DMS53 (cell line): Measurements from ENCODE around the gene TP53INP2.
"Not testable (repeated sequence)": the region's sequence is repeated elsewhere in the genome, so short reads cannot be mapped to it uniquely, and the experiment has no call there.

ENCODE experiments used
- DNase-seq: peaks from one replicate; lab custom pipeline; 2025; lab: John Stamatoyannopoulos, UW

Gene TP53INP2

GRCh38 chr20:34705397-34706301 lies 1.5 kb downstream of the TP53INP2 start:
- peak; percentile 82 for DNase-seq

- no peak for DNase-seq
Observed at GRCh38 chr20:34706302-34706875, 2.2 kb downstream of the TP53INP2 start.

DNA sequence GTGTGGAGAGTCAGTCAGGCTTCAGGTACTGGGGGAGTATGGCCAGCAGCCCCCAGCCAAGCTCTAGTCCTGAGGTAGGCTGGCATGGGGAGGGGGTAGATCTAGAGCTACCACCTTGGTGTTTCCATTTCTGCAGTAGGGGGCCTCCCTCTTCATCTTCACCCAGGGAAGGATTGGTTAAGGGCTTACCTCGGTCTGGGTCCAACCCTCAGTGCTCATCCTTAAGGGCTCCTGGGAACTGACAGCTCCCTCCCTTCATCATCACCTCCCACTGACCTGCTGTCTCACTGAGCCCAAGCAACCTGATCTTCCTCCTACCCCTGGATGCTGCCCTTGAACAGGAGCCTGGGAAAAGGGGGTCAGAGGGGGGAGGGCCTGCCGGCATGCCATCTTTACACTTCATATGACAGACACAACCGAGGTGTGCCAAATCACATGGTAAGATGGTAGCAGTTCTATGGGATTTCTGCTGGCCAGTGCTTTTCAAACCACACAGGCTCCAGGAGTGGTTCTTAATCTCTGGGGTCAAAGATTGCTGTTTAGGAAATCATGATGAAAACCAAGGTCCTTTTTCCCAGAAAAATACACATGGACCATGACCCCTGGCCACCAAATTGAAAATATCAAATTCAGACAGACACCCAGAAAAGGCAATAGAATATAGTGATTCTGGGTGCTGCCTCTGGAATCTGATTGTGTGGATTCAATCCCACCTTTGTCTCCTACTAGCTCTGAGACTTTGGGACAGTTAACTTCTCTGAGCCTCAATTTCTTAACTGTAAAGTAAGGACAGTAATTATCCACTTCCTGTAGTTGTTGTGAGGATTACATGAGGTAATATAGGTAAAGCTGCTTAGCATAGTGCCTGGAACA lies 3.0 kb downstream of the TP53INP2 start:
- no peak for DNase-seq

GRCh38 chr20:34708621-34709043 lies 4.5 kb downstream of the TP53INP2 start:
- peak; percentile 78 for DNase-seq

DNA sequence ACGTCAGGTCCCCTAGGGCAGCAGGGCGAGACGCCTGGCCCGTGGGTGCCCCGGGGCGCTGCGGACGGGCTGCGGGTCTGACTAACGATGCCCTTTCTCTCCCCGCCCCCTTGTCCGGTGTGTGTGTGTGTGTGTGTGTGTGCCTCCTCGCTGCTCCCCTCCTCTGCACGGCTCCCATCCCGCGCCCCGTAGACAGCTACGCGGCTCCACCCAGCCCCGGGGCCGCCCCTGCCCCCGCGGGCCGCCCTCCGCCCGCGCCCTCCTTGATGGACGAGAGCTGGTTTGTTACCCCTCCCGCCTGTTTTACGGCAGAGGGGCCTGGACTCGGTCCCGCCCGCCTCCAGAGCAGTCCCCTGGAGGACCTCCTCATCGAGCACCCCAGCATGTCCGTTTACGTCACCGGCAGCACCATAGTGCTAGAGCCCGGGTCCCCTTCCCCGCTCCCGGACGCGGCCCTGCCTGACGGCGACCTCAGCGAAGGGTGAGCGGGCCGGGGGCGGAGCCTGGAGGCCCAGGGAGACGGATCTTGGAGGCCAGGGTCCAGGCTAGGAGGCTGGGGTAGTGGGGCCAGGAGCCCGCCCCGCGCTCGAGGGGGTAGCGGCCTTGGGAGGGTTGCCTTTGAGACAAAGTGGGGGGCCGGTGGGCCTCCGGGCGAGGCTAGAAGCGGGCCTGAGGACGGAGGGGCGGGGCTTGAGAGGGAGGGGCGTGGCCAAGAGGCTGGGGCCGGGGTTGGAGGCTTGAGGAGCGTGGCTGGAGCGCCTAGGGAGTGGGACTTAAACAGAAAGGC lies 5.1 kb downstream of the TP53INP2 start:
- peak; percentile 94 for DNase-seq

GRCh38 chr20:34709831-34710567 lies 5.9 kb downstream of the TP53INP2 start:
- peak; percentile 89 for DNase-seq

DNA sequence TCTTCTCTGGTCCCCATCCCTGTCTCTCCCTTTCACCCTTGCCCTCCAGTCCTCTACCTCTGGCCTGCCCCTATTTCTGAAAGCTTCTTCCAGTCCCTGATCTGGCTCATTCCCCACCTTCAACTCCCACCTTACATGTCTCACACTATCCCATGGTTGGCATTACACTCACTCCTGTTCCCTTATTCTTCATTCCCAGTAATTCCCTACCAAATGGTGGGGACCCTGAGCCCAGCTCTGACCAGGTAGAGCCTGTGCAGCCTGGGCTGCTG lies 6.4 kb downstream of the TP53INP2 start:
- DNase-seq = no peak

GRCh38 chr20:34710861-34711574 lies 6.9 kb downstream of the TP53INP2 start:
- peak; percentile 28 for DNase-seq

DNA sequence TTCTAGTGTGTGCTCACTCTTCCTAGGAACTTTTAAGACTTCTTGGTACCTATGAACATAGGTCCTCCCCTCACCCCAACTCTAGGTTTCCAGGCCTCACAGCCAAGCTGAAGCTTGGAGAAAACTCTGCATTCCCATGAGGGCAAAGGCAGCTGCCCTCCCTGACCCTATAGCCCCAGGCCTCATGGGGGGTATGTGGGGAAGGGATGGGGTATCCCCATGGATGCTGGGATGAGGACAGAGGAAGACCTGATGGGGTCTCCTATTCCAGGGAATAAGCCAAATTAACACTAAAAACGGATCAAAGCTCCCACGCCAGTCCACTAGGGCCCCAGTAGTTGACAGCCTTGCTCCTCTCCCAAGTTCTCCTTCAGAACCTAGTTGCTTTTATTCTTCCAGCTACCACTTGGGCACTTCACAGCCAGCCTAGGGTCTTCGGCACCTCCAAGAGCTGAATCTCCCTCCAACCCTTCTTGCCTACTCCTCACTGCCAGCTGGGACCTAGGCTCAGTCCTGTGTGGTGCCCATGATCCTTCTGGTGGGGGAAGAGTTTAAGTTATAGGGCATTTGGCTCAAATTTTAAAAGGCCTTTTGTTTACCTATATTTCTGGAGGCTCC lies 7.8 kb downstream of the TP53INP2 start:
- DNase-seq = no peak

GRCh38 chr20:34712525-34713192 lies 8.5 kb downstream of the TP53INP2 start:
- no peak for DNase-seq

DNA sequence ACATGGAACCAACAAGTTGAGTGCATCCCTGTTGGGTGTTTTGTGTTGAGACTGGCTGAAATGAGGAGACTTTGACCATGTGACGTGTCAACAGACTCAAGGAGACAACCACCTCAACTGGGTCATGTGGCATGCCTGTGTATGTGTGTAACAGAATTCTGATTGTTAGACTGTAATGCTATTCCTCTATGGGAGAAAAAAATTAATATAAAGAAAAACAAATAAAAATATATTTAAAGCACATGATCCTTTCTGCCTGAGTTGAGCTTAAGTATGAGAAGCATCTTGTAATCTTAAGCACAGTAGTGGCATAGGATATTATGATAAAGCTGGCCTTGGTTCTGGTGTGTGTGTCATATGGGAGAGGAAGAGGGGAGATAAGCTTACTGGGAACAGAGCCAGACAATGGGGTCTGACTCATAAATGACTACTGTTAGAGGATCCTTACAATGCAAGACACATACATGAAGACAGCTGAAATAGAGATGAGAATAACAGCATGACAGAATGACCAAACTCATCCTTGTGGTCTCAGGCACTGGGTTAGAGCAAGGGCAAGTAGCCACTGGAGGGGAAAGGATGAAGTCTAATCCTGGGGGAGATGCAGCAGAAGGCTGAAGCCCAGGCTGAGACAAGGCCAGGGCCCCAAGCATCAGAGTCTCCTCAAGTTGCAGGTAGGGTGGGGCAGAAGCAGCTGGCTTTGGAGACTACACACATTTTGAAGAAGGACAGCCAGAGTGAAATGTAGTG lies 9.2 kb downstream of the TP53INP2 start:
- peak; percentile 49 for DNase-seq

DNA sequence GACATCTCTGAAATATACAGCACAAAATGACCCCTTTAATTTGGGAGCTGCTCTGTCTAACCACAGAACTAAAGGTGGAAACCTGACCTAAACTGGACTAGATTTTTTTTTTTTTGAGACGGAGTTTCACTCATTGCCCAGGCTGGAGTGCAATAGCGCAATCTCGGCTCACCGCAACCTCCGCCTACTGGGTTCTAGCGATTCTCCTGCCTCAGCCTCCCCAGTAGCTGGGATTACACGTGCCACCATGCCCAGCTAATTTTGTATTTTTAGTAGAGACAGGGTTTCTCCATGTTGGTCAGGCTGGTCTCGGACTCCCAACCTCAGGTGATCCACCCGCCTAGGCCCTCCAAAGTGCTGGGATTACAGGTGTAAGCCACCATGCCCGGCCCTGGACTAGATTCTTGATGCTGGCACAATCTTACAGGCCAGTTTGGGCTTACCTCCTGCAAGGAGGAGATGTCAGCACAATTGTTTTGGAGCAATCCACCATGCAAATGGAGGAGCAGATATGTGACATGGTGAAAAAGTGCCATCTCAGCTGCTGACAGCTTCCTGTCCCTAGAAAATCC lies 9.9 kb downstream of the TP53INP2 start:
- not testable (repeated sequence) for DNase-seq

GRCh38 chr20:34715384-34715783 lies 11.2 kb downstream of the TP53INP2 start:
- no peak for DNase-seq

DNA sequence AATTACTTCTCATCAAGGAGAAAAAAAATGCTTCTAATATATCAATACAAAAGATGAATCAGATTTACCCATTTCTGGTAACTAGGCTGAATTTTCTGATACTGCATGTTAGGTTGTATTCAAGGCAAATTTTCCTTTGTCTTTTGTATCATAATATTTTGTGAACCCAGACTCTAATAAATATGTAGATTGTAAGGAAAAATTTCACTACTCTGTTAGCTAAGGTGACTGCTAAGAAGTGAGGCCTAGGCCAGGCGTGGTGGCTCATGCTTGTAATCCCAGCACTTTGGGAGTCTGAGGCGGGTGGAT lies 12.7 kb downstream of the TP53INP2 start:
- no peak for DNase-seq

- DNase-seq = no peak
Observed at GRCh38 chr20:34717230-34718095, 13.3 kb downstream of the TP53INP2 start.

DNA sequence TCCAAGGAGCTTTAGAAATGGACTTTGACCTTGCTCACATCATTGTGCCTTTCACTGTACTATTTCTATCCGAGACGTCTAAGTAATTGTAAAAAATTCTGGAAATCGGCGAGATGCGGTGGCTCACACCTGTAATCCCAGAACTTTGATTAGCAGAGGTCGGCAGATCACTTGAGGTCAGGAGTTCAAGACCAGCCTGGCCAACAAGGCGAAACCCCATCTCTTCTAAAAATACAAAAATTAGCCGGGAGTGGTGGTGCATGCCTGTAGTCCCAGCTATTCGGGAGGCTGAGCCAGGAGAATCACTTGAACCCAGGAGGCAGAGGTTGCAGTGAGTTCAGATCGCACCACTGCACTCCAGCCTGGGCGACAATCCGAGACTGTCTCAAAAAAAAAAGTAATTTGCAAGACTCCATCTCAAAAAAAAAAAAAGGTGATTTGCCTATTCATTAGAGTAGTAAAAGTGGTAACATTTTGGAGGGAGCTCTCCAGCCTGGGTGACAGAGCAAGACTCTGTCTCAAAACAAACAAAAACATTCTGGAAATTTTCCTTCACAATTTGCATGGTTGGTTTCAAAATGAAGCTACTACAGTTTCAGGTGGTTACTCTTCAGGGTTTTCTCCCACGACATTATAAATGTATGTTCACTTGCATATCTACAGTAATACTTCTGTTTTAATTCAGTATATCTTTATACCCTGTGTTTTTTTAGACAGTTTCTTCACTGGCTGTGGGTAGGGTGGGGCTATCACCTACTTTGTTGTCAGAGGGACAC lies 15.3 kb downstream of the TP53INP2 start:
- not testable (repeated sequence) for DNase-seq

DNA sequence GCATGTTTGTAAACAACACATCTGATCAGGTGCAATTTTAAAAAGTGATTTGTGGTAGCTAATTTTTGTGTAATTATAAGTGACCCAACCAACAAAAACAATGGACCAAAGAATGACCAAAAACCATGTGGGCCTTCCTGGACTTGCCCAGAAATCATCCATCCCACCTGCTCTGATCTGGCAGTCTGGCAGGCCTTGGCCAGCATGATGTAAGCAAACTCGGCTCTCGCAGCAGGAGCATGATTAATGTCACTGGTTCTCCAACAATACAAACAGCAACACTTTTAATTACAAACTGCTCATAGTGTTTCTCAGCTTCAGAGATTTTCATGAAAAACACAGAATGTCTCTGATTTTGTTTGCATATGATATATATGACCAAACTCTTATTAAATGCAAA lies 16.1 kb downstream of the TP53INP2 start:
- DNase-seq = no peak
